A549 (cell line): ENCODE data around the gene MS4A18. TPM values are rescaled to one million over a fixed set of nuclear protein-coding genes. Genes with fewer than 3 reads are reported as not detected.

Experiments used
- ATAC-seq, 2 experiments: fragments of 200-7000 bp in 1 of 2; fragments of >200 bp in 1 of 2; cut with Nextera tagmentation in 1 of 2; cut with Tn5 transposase in 1 of 2; 3 replicates each; pipeline versions ENCODE4 v1.8.0 to v1.9.1; 2018 to 2020; ENCODE audit warnings: mild to moderate bottlenecking in 1 of 2, moderate library complexity in 1 of 2
- CTCF ChIA-PET: fragments of 300-600 bp; sonication (Branson Sonifier 250); formaldehyde crosslinking; extraction: SDS; loops from one replicate; lab custom pipeline; 2021; ENCODE audit warnings: antibody characterized with exemption, inconsistent platforms; lab: Yijun Ruan, JAX
- POLR2A ChIA-PET: fragments of 350-600 bp; formaldehyde crosslinking; extraction: SDS; loops from one replicate; lab custom pipeline; 2021; ENCODE audit warnings: antibody characterized with exemption, inconsistent platforms; lab: Yijun Ruan, JAX
- DNase-seq, 2 experiments: peaks; one replicate each; pipeline versions ENCODE4 v3.0.0 to v3.0.0-alpha.2; 2011 to 2016; ENCODE audit warnings: low read depth in 1 of 2, low spot score in 1 of 2
- FAIRE-seq: peaks from 2 replicates; lab custom pipeline; 2011; peaks lifted over from hg19 to GRCh38; lab: Jason Lieb, UNC
- H3K27ac ChIP-seq, 2 experiments: fragments of >200 bp; sonication (Bioruptor Twin); formaldehyde crosslinking; 3 replicates each; pipeline ENCODE4 v1.5.1; 2016 to 2017
- H3K4me1 ChIP-seq: fragments of >200 bp; sonication (Bioruptor Twin); formaldehyde crosslinking; 3 replicates; pipeline ENCODE4 v1.6.1; 2016
- H3K4me2 ChIP-seq: fragments of >200 bp; sonication (Bioruptor Twin); formaldehyde crosslinking; 3 replicates; pipeline ENCODE4 v1.6.1; 2016
- H3K4me3 ChIP-seq: fragments of >200 bp; sonication (Bioruptor Twin); formaldehyde crosslinking; 3 replicates; pipeline ENCODE4 v1.5.1; 2016
- H3K9me3 ChIP-seq: fragments of >200 bp; sonication (Bioruptor Twin); formaldehyde crosslinking; 3 replicates; pipeline ENCODE4 v1.6.1; 2016
- BCL3 ChIP-seq: fragments of >200 bp; sonication (Bioruptor Twin); formaldehyde crosslinking; IDR thresholded peaks from 3 replicates; pipeline ENCODE4 v1.6.1; 2016
- BHLHE40 ChIP-seq: IDR thresholded peaks from 2 replicates; pipeline ENCODE4 v1.6.1; 2012; ENCODE audit warnings: low read depth, low read length, inconsistent platforms
- CBX2 ChIP-seq: fragments of 200-600 bp; sonication (generic); IDR thresholded peaks from 2 replicates; pipeline ENCODE4 v1.6.1; 2016; ENCODE audit warnings: low read depth, mild to moderate bottlenecking, borderline replicate concordance
- CBX8 ChIP-seq: fragments of 200-600 bp; sonication (generic); IDR thresholded peaks from 2 replicates; pipeline ENCODE4 v1.6.1; 2016
- CEBPB ChIP-seq, 2 experiments: fragments of >200 bp in 1 of 2; sonication (Bioruptor Twin) in 1 of 2; formaldehyde crosslinking in 1 of 2; IDR thresholded peaks; 2 replicates each; pipeline ENCODE4 v1.6.1; 2012 to 2016
- EHF ChIP-seq: fragments of 250-450 bp; sonication (Bioruptor Pico); IDR thresholded peaks from 2 replicates; pipeline ENCODE4 v1.5.0; 2020; ENCODE audit warnings: mild to moderate bottlenecking
- ELK1 ChIP-seq: fragments of 150-350 bp; IDR thresholded peaks from 2 replicates; pipeline ENCODE4 v1.6.1; 2014; ENCODE audit warnings: low read depth, mild to moderate bottlenecking, low read length
- FOSB ChIP-seq: fragments of 250-450 bp; sonication (Bioruptor Pico); IDR thresholded peaks from 2 replicates; pipeline ENCODE4 v1.5.0; 2020; ENCODE audit warnings: mild to moderate bottlenecking, moderate library complexity
- FOXS1 ChIP-seq: fragments of 250-450 bp; sonication (Bioruptor Pico); IDR thresholded peaks from 2 replicates; pipeline ENCODE4 v1.5.0; 2020; ENCODE audit warnings: mild to moderate bottlenecking, moderate library complexity
- HES2 ChIP-seq: fragments of >200 bp; sonication (Bioruptor Twin); formaldehyde crosslinking; IDR thresholded peaks from 2 replicates; pipeline ENCODE4 v1.6.1; 2016
- HOXA7 ChIP-seq: fragments of 250-450 bp; sonication (Bioruptor Pico); IDR thresholded peaks from 2 replicates; pipeline ENCODE4 v1.5.0; 2020; ENCODE audit warnings: mild to moderate bottlenecking, moderate library complexity
- HOXB13 ChIP-seq: fragments of 250-450 bp; sonication (Bioruptor Pico); IDR thresholded peaks from 2 replicates; pipeline ENCODE4 v1.5.0; 2020; ENCODE audit warnings: low read depth, mild to moderate bottlenecking, moderate library complexity
- HOXB5 ChIP-seq: fragments of 250-450 bp; sonication (Bioruptor Pico); IDR thresholded peaks from 2 replicates; pipeline ENCODE4 v1.5.0; 2020; ENCODE audit warnings: mild to moderate bottlenecking, moderate library complexity
- JUNB ChIP-seq: fragments of >200 bp; sonication (Bioruptor Twin); formaldehyde crosslinking; IDR thresholded peaks from 2 replicates; pipeline ENCODE4 v1.6.1; 2016
- KDM1A ChIP-seq: fragments of 200-600 bp; sonication (generic); IDR thresholded peaks from 2 replicates; pipeline ENCODE4 v1.6.1; 2016; ENCODE audit warnings: low read depth, mild to moderate bottlenecking
- MAFK ChIP-seq: fragments of 450-650 bp; IDR thresholded peaks from 2 replicates; pipeline ENCODE4 v1.6.1; 2014; ENCODE audit not compliant: partially characterized antibody
- MAX ChIP-seq: IDR thresholded peaks from 2 replicates; pipeline ENCODE4 v1.6.1; 2012
- MYC ChIP-seq: IDR thresholded peaks from 2 replicates; pipeline ENCODE4 v1.6.1; 2012; ENCODE audit warnings: mild to moderate bottlenecking, inconsistent platforms, low read length, improper control_type of control experiment, borderline replicate concordance
- NR3C1 ChIP-seq: fragments of >200 bp; sonication (Bioruptor Twin); formaldehyde crosslinking; IDR thresholded peaks from 3 replicates; pipeline ENCODE4 v1.6.1; 2017
- POLR2AphosphoS2 ChIP-seq: conservative IDR thresholded peaks from 2 replicates; pipeline ENCODE4 v1.6.1; 2012; ENCODE audit warnings: low read length, improper control_type of control experiment, inconsistent platforms
- RAD21 ChIP-seq, 2 experiments: fragments of >200 bp in 1 of 2; sonication (Bioruptor Twin) in 1 of 2; formaldehyde crosslinking in 1 of 2; IDR thresholded peaks in 1 of 2; conservative IDR thresholded peaks in 1 of 2; 2 replicates in 1 of 2; 3 replicates in 1 of 2; pipeline ENCODE4 v1.6.1; 2012 to 2018; ENCODE audit warnings: inconsistent platforms in 1 of 2
- RARB ChIP-seq: fragments of 250-450 bp; sonication (Bioruptor Pico); IDR thresholded peaks from 2 replicates; pipeline ENCODE4 v1.8.0; 2021; ENCODE audit warnings: mild to moderate bottlenecking, moderate library complexity
- RCOR1 ChIP-seq: fragments of 150-350 bp; IDR thresholded peaks from 2 replicates; pipeline ENCODE4 v1.6.1; 2014; ENCODE audit warnings: antibody characterized with exemption, low read length, low read depth
- REST ChIP-seq: fragments of 200-600 bp; sonication (generic); IDR thresholded peaks from 2 replicates; pipeline ENCODE4 v1.6.1; 2016; ENCODE audit warnings: antibody characterized with exemption, mild to moderate bottlenecking, moderate library complexity
- TP53 ChIP-seq: fragments of 250-450 bp; sonication (Bioruptor Pico); IDR thresholded peaks from 2 replicates; pipeline ENCODE4 v1.5.0; 2021; ENCODE audit warnings: mild to moderate bottlenecking, moderate library complexity
- USF2 ChIP-seq: fragments of 450-650 bp; IDR thresholded peaks from 2 replicates; pipeline ENCODE4 v1.6.1; 2014; ENCODE audit warnings: antibody characterized with exemption
- ZFP36 ChIP-seq: fragments of 450-650 bp; IDR thresholded peaks from 2 replicates; pipeline ENCODE4 v1.6.1; 2014; ENCODE audit warnings: borderline replicate concordance; ENCODE audit not compliant: partially characterized antibody
- ZNF302 ChIP-seq: fragments of 250-450 bp; sonication (Bioruptor Pico); IDR thresholded peaks from 2 replicates; pipeline ENCODE4 v1.9.0; 2021; ENCODE audit warnings: inconsistent platforms, mild to moderate bottlenecking, moderate library complexity
- WGBS: methylation state at CpG from one replicate; pipeline ENCODE4 v1.1.6; 2017; ENCODE audit errors: missing lambda C conversion rate; 5-methylcytosine and 5-hydroxymethylcytosine counted together
- polyA plus RNA-seq, 4 experiments: library from polyadenylated mRNA; depleted of rRNA in 3 of 4; stranded (reverse); fragments of >200 nt; fragmentation: RNase III in 1 of 4; extraction: RNeasy Plus Mini Kit Qiagen cat#74134 plus additional on column Dnase treatment in 1 of 4; gene quantifications; 2 replicates in 3 of 4; 3 replicates in 1 of 4; pipeline ENCODE4 v1.2.3, GENCODE V29; 2011 to 2017

The MS4A18 gene
- polyA plus RNA-seq, 2 of the 4 experiments (the other 2 are of a cell fraction): not detected

DNA sequence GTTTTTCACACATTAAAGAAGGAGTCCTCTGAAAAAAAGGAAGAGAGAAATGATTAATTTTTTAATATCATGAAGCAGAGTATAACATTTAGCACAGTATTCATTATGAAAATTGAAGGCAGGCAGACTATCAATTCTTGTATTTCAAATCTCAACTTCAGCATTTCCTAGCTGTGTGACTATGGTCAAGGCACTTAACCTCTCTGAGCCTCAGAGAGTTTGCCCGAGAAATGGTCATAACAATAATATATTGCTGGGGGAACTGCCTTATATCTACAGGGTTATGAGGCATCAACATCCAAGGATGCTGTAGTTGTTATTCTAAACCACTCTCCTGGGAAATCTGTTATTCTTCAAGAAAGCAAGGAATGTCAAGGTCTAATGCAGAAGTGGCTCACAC lies 1.1 kb downstream of the MS4A18 start:
- H3K9me3 ChIP-seq: no peaks in the 10 kb centered on the region
- WGBS: 0% methylated on average over 1 of the region's 1 CpG
- ATAC-seq: no peak
- H3K4me2 ChIP-seq: no peak overlapping the region
- DNase-seq: no peak
- no peak for FAIRE-seq
- TF ChIP-seq BHLHE40 (no peak), CEBPB (IDR thresholded peaks at IDR 0.05) (no peak), RCOR1 (no peak), MYC (no peak), REST (no peak), JUNB (no peak), ZNF302 (no peak), ELK1 (no peak), TP53 (CRISPR knock-in tag) (no peak), EHF (CRISPR knock-in tag) (no peak), HES2 (no peak), HOXA7 (CRISPR knock-in tag) (no peak), HOXB5 (no peak), POLR2AphosphoS2 (no peak), RARB (no peak), NR3C1 (no peak), HOXB13 (CRISPR knock-in tag) (no peak)
- TF ChIP-seq, all 56 proteins: peak for 0
- ChIA-PET CTCF (interaction anchor here (0.8 kb wide), 1 partner anchor 9 kb away, joined by 3 read pairs; no protein-coding TSS in a partner anchor), POLR2A (no interaction called here)
- no peak overlapping the region for H3K27ac ChIP-seq
- no peak overlapping the region for H3K4me3 ChIP-seq
- H3K4me1 ChIP-seq: no peaks in the 10 kb centered on the region

GRCh38 chr11:60731586-60731985 lies 7.1 kb downstream of the MS4A18 start:
- TF ChIP-seq MAFK (no peak), RAD21 (conservative IDR thresholded peaks at IDR 0.05 in 1 of 2, IDR thresholded peaks at IDR 0.05 in 1 of 2) (no peak), ZFP36 (no peak), FOSB (no peak), USF2 (no peak), BCL3 (no peak), FOXS1 (CRISPR knock-in tag) (no peak), MAX (no peak), CBX2 (no peak), CBX8 (no peak), NR3C1 (no peak), KDM1A (no peak), POLR2AphosphoS2 (no peak)
- no peak for ATAC-seq
- FAIRE-seq: no peak
- DNase-seq: no peak
- Histone ChIP-seq H3K4me3 (no peak overlapping the region), H3K9me3 (no peaks in the 10 kb centered on the region), H3K27ac (no peak overlapping the region), H3K4me1 (no peaks in the 10 kb centered on the region), H3K4me2 (no peak overlapping the region)
- CTCF ChIA-PET: no interaction called here
- POLR2A ChIA-PET: no interaction called here
- 50% methylated on average over 8 of the region's 8 CpGs for WGBS
